ENCODE results near the gene SCN1A.

DNA sequence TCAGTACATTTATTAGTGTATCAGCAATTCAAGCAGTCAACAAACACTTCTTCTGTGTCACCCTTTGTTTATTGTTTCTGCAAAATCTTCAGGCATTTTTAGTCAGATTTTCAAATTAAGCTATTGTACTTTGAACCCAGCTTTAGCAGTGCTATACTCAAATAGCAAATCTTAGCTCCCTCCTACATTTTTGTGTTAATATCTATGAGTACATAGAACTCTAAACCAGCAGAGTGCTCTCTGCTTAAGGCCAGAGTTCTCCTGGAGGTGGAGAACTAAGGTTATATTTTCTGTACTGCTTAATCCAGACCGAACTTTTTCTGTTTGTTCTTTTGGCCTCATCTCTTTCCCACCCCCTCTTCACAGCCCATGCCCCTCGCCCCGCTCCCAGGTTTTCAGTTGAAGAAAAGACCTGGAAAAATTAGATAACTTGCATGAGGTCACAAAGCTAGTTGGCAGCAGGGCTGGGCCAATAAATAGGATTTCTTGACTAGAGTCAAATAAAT is 29.2 kb upstream of the SCN1A start:
- TF ChIP-seq, protein P1, sequence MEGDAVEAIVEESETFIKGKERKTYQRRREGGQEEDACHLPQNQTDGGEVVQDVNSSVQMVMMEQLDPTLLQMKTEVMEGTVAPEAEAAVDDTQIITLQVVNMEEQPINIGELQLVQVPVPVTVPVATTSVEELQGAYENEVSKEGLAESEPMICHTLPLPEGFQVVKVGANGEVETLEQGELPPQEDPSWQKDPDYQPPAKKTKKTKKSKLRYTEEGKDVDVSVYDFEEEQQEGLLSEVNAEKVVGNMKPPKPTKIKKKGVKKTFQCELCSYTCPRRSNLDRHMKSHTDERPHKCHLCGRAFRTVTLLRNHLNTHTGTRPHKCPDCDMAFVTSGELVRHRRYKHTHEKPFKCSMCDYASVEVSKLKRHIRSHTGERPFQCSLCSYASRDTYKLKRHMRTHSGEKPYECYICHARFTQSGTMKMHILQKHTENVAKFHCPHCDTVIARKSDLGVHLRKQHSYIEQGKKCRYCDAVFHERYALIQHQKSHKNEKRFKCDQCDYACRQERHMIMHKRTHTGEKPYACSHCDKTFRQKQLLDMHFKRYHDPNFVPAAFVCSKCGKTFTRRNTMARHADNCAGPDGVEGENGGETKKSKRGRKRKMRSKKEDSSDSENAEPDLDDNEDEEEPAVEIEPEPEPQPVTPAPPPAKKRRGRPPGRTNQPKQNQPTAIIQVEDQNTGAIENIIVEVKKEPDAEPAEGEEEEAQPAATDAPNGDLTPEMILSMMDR (optimal IDR thresholded peaks at IDR 0.05 in 1 of 3, IDR thresholded peaks at IDR 0.05 in 1 of 3, conservative IDR thresholded peaks at IDR 0.05 in 1 of 3; ENCODE audit: extremely low read depth in 1 of 3, insufficient read depth in 2 of 3, low read length in 3 of 3): no peak
- TF ChIP-seq EZH2 (IDR thresholded peaks at IDR 0.05; ENCODE audit: low read length): no peak
